NCI-H524 (cell line): ENCODE data around the gene RIMS4.

Experiments used
- DNase-seq, 2 experiments: peaks; one replicate each; lab custom pipeline; 2025; lab: John Stamatoyannopoulos, UW

RIMS4 gene

DNA sequence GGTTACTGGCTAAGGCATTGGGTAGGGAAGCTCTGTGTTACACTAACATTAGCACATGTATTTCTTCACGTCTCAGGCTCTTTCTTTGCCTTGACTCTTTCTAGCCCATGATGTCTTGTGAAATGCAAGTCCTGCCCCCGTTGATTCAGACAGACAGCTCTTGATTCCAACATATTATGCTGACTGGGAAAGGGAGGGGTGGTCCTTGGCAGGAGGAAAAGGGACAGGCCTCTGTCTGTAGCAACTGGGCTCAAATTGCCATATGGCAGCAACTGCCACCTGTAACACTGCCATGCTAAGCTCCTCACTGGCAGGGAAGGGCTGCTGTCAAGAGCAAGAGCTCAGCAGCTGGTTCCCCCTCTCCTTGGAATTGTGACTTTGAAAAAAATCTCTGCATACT, 70.4 kb downstream of the RIMS4 start:
- DNase-seq = peak; percentile 94 to 95

DNA sequence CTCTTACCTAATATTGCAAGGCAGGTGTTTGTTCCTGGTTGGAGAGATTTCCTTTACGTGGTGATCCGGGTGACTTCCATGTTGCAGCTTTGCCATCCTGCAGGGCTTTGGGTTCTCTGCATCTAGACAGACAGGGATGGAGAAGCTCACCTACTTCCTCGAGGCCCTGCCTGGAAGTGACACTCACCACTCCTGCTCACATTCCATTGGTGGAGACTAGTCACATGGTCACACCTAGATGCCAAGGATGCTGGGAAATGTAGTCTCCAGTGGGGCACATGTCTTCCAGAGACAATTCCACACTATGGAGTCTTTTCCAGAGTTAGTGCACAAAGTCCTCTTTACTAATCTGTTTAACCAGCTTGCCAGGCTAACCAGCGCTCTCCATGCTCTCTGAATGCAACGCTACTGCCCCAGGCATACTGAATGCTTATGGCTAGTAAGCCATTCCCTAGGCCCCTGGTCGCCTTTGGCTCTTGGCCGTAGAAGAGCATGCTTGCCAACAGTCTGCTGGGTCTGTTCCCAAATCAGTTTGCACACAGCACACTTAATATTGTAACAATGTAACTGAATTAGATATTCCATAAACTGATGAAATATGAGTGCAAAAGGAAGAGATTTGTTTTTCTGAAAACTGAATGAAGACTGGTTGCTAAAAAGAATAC, 71.4 kb downstream of the RIMS4 start:
- DNase-seq = peak; percentile 84 to 93

DNA sequence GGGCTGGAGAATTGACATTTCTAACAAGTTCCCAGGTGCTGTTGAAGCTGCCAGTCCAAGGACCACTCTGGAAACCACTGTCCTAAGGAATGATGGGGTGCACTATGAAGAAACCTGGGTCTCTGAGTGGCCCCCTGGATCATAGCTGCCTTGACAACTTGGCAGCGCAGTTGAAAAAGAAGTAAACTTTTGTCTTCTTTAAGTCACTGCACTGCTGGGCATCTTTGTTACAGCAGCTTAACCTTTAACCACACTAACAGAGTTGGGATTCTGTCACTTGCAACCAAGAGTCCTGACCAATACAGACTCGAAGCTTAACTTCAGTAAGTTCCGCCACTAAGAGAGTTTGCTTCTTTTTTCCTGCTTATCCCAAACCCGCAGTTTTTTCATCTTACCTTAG, 73.2 kb downstream of the RIMS4 start:
- no peak for DNase-seq

DNA sequence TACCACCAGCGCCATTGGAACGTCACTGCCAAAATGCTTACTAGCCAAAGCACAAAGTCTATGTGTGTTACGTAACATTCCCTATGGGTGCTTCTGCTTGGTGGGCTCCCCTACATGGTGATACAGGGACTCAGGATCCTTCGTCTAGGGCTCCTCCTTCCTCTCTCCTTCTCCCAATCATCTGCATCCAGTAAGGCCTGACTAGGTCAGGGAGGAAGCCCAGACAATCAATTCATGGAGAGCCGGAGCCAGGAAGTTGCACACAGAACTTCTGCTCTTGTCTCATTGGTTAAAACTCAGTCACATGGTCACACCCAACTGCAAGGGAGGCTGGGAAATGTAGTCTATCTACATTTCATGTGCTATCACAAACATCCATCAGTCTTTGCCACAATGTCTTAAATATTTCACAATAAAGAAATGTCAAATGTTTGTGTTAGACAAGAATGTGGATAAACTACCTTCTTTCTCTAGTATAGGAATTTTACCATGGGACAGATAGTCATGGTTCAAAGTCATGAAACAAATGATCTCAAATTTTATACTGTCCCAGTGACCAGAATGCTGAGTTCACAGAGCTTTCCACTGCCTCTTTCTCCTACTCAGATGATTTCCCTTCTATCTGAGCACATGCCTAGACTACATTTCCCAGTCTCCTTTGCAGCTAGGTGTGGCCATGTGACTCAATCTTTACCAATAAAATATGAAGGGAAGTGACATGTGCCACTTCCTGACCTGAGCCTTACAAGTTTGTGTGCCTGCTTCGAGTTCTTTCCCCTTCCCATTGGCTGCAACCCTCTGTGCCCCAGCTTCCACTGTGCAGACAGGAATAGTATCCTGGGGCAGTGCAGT, 74.0 kb downstream of the RIMS4 start:
- DNase-seq = peak; percentile 84 to 92

DNA sequence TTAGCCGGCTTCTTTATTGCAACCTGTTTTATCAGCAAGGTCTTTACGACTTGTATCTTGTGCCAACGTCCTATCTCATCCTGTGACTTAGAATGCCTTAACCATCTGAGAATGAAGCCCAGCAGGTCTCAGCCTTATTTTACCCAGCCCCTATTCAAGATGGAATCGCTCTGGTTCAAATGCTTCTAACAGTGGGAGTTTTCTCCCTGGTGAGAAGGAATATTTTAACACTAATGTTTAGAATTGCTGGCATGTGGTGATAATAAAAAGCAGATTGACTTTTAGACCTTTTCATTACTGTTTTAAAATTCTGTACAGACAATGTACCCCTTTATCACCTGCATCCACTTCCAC, 74.6 kb downstream of the RIMS4 start:
- no peak for DNase-seq

DNA sequence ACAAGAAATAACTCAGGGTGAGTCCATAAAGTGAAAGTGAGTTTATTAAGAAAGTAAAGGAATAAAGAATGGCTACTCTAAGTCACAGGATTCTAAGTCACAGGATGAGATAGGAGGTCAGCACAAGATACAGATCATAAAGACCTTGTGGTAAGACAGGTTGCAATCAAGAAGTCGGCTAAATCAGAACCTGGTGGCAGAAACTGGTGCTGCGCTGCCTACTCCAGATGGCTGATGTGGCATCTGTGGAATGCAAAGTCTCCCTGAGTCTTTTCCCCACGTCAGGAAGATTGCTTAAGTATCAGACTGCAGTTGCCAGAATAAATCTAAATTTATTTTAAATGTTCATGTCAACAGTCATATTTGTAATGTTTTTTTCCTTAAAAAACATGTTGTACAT, 75.4 kb downstream of the RIMS4 start:
- DNase-seq = peak in 1 of 2 experiments; percentile 22

DNA sequence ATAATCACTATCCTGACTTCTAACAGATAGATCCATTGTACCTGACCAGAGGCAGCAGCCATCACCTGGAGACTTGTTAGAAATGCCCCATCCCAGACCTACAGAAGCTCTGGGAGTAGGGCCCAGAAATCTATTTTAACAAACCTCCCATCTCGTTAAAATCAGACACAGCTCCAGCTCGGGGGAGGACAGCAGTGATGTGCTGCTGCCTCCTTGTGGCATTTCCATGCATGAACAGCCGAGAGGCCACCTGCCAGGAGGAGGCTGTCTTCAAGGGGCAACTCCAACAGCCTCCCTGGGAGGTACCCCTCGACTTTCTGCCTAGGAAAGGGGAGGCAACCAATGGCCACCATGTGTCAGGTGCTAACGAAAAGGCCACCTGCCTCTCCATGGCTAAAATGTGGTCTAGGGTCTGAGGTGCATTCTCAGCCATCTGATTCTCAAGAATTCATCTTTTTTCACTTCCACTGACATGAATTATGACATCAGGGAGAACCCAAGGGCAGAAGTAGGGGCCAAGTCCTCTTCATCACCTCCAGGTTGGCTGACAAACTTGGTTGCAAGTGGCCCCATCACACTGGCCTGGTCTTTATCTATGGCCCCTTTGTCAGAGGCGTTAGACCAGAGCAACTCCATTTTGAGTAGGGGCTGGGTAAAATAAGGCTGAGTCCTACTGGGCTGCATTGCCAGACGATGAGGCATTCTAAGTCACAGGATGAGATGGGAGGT, 76.8 kb downstream of the RIMS4 start:
- DNase-seq = peak; percentile 22 to 72

DNA sequence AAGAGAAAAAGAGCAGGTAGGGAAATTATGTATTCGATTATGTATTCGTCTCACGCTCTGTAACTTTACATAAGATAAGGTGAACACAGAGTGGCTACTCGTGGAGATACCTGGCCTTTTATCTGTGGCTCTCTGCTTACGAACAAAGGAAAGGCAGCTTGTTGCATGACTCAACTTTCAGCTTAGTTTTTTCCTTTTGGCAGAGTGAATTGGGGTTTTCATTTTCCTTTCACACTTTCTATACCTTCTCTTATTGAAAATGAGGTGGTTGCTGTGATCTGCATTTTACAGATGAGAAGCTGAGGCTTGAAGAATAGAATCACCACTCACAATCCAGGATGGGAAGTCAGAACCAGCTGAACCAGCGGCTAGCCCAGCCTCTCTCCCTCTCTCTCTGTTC, 78.0 kb downstream of the RIMS4 start:
- no peak for DNase-seq

DNA sequence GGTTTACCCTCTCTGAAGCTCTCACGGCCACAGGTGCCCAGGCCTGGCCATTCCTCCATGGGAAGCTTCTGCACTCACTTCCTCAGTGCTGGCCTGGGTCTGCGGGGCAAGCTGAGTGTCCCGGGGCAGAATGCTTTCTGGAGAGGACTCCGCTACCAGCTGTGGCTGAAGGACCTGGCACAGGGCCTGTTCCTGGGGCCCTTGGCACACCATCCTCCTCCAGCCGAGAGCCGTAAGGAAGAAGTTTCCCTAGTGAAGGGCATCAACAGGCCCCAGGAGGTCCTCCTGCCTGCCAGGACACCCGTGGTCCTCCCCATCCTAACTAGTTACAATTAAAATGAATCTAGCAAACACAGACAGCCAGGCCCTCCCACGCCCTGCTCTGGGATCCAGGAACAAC, 78.7 kb downstream of the RIMS4 start:
- DNase-seq = no peak

DNA sequence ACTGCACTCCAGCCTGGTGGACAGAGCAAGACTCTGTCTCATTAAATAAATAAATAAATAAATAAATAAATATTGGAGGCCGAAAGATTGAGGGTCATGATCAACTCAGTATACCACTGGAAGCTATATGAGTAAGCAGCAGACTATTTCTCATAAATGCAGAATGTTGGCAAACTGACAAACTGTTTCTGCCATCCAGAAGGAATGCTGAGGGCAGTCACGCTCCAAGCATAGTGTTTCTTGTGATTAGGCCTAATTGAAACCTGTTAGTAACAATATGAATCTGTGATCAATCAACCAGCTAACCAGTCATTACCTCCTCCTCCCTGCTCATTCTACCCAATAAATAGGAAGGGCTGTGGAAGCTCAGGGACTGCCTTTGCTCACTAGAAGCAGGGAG, 79.9 kb downstream of the RIMS4 start:
- DNase-seq = no peak

DNA sequence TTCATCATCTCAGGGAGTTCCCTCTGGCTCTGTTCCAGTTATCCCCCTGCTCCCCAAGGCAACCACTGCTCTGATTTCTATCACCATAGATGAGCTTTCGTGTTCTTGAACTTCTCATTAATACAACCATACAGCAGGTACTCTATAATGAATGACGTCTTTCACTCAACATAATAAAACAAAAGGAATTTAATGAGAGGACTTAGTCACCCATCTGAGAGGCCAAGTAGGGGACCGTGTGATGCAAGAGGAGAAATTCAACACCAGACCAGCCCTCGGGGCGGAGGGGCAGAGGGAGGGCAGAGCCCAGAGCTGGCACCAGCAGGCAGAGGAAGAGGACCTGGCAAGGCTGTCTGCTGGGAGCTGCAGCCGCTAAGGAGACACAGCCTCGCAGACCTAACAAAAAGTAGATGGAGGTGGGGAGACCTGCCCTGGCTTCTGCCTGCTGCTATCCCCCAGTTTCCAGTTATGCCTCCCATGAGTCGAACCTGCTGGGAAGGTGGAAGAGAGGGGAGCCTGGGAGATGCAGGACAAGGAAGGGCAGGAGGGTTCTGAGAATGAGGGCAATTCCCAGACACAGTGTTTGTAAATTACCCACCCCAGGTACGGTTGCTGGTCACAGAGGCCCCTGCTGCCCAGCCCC, 81.4 kb downstream of the RIMS4 start:
- peak; percentile 66 to 88 for DNase-seq

DNA sequence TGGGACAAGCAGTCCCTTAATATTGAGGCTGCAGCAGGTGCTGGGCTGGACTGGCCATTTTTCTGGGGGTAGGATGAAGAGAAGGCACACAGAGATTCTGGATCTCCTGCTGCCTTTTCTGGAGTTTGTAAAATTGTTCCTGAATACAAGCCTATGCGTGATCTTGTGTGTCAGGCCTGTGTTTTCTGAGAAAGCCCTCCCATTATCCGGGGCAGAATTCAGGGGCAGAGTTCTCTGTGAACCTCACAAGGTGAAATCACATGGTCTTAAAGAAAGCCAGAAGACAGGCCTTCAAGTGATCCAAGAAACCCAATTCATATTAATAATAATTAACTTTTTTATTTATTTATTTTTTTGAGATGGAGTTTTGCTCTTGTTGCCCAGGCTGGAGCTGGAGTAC, 82.7 kb downstream of the RIMS4 start:
- no peak for DNase-seq

DNA sequence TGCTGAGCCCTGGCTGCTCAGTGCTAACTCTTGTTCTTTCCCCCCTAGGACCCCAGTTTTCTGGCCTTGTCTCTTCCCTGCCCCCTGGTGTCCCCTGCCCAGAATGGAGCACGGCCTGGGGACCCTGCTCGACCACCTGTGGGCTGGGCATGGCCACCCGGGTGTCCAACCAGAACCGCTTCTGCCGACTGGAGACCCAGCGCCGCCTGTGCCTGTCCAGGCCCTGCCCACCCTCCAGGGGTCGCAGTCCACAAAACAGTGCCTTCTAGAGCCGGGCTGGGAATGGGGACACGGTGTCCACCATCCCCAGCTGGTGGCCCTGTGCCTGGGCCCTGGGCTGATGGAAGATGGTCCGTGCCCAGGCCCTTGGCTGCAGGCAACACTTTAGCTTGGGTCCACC, 83.3 kb downstream of the RIMS4 start:
- DNase-seq = no peak

DNA sequence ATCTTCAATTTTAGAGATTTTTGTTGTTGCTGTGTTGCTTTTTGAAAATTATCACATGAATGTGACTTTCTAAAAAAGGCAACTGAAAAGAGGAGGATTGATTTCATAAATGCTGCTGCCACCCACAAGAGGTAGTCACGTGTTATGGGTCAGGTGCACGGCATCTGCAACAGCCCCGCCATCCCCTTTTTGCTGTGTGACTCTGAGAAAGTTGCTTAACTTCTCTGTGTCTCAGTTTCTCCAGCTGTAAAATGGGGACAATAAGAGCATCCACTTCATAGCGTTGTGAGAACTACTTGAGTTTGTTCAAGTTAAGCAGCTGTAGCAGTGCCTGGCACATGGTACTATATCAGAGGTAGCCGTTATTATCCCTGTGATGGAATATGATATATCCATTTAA, 84.5 kb downstream of the RIMS4 start:
- DNase-seq = no peak

DNA sequence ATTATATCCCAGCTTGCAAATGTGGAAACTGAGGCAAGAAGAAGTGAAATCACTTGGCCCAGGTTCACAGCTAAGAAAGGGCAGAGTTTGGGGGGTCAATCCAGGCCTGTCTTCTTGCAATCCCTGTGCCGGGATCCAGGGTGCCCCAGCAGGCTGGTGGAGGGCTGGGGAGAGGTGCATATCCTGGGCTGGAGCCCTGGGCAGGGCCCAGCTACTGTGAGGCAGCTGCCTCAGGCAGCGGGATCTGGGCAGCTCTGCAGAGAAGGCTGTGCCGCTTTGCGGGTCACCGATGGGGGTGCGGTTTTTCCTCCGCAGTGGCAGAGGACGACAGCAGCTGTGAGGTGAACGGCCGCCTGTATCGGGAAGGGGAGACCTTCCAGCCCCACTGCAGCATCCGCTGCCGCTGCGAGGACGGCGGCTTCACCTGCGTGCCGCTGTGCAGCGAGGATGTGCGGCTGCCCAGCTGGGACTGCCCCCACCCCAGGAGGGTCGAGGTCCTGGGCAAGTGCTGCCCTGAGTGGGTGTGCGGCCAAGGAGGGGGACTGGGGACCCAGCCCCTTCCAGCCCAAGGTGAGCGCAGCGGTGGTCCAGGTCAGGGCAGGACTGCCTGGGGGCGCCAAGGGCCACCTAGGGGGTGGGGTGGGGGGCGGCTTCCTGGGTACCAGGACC, 85.8 kb downstream of the RIMS4 start:
- no peak for DNase-seq

DNA sequence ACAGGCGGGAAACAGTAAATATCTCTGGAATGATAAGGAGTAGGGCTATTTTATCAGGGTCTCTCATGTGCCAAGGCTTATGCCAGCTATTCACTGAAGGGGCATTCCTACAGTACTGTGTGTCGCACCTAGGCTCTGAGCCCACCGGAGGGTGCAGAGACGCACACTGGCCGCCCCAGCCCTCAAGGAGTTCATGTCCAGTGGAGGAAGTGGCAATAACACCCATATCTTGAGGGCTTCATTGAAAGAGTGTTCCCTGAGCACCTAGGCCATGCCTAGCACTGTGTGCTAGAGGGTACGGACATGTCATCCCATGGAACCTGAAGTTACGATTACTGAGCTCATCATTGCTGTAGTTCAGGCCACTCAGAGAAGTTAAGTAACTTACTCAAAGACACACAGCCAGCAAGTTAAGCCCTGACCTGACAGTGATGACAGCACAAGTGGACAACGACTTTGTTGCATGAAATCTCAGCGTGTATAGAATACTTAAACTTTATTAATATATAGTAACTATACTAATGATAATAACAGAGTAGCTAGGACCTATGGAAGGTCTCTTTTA, 86.5 kb downstream of the RIMS4 start:
- DNase-seq = no peak

DNA sequence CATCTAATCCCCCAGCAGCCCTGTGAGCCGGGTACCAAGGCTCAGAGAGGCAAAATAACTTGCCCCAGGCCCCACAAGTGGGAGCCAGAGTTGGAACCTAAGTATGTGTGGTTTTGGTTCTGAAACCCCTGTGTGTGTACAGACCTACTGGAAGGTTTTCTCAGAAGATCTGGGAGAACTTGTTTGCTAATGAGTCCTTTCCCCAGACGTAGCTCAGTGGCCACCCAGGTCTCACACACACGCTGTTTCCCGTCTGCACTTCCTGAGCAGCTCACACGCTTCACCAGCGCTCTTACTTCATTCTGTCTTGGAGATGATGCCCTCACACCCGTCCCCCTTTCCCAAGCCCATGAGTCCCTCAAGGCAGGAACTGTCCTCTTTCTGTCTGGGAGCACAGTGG, 87.0 kb downstream of the RIMS4 start:
- no peak for DNase-seq

DNA sequence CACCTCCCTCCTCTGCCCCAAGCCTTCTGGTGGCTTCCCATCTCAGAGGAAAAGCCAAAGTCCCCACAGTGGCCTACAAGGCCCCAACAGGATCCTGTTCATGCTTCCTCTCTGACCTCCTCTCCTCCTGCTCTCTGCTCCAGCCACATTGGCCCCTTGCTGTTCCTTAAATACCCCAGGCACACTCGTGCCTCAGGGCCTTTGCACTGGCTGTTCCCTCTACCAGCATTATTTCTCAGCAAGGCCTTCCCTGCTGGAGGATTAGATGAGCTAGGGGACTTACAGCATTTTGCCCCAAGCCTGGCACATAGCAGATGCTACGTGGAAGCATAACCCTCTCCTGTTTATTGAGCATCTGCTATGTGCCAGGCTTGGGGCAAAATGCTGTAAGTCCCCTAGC, 87.4 kb downstream of the RIMS4 start:
- no peak for DNase-seq

DNA sequence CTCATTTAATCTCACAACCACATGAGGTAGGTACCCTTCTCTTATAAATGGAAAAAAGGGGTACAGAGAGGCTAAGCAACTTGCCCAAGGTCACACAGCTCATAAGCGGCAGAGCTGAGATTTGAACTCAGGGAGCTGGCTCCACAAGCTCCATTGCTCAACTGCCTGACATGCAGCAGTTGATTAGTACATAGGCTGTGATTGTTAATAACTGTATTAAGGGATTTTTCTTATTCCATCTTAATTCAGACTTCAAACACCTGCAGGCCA, 88.6 kb downstream of the RIMS4 start:
- no peak for DNase-seq

DNA sequence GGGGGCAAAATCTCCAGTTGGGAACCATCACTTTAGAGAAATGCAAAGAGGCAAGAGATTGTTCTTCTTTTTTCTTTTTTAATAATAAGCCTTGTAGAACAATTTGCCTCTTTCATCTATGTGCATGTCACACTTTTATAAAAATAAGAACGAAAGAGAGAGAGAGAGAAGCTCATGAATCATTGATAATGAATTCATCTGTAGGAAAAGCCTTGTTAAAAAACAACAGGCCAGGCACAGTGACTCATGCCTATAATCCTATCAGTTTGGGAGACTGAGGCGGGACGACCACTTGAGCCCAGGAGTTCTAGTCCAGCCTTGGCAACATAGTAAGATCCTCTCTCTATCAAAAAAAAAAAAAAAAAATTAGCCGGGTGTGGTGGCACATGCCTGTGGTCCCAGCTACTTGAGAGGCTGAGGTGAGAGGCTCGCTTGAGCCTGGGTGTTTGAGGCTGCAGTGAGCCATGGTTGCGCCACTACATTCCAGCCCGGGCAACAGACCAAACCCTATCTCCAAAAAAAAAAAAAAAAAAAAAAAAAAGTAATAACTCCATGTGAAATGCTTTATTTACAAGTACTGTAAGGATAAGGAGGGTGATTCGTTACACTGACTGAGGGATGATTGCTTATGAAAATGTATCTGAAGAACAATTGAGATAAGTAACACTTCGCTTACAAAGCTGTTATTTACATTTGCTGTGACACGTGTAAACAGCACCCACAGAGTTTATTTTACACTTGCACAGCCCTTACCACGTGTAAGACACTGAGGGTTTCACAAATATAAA, 89.2 kb downstream of the RIMS4 start:
- DNase-seq = no peak

DNA sequence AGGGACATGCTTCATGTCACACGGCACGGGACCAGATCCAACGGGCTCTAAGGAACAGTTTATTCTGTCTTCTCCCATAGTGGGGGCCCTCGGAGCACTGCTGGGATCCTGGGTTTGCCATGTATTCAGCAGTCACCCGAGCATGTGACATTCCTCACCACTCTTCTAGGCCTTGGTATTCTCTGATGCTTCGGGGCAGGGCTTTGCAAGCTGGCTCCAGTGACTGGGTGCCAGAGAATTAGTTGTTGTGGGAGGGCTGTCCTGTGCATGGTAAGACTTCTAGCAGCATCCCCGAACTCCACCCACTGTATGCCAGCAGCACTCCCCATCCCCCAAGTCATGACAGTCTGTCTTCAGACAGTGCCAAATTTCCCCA, 89.7 kb downstream of the RIMS4 start:
- peak; percentile 21 to 33 for DNase-seq
